Stimulated activated naive CD4-positive, alpha-beta T cell treated with Interleukin-2 at 50 U/mL for 16 hours (primary cell): Measurements from ENCODE around the gene DMGDH.

Experiments
- DNase-seq: peaks from one replicate; lab custom pipeline; 2025; lab: John Stamatoyannopoulos, UW

The DMGDH gene

DNA sequence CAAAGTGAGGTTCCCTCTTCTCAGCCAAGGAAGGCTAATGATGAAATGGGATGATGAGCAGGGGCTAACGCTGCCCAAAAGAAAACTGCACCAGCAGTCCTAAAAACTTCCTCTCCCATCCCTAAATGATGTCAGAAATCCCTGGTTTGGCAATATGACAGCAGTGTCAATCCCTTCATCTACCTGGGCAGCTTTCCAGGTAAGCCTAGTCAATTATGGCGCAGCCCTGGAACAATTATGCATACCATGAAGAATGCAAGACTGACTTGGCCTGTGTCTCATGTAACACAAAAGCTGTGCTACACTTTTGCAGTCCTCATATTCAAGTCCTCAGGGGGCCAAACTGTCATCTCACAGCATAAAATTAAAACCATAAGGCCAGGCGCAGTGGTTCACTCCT is 7.0 kb downstream of the DMGDH start:
- no peak for DNase-seq

- DNase-seq: no peak
Observed at GRCh38 chr5:79059674-79060073, 9.8 kb downstream of the DMGDH start.

DNA sequence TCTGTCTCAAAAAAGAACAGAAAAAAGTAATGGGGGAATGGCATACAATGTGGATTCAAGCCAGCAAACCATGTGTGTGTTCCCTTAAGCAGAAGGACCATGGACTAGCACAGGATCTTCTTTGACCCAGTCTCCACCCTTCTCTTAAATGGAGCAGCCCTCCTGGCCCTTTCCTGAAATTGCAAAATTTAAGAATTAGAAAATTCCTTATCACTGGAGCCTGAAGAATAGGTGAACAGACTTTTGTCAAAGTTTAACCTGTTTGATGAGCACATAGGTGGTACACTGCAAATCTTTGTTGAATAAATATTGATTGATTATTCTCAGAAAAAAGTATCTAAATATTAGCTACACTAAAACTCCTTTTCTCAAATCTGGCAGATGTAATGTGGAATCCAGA is 12.6 kb downstream of the DMGDH start:
- no peak for DNase-seq

- DNase-seq: no peak
Observed at GRCh38 chr5:79055017-79055416, 14.5 kb downstream of the DMGDH start.

DNA sequence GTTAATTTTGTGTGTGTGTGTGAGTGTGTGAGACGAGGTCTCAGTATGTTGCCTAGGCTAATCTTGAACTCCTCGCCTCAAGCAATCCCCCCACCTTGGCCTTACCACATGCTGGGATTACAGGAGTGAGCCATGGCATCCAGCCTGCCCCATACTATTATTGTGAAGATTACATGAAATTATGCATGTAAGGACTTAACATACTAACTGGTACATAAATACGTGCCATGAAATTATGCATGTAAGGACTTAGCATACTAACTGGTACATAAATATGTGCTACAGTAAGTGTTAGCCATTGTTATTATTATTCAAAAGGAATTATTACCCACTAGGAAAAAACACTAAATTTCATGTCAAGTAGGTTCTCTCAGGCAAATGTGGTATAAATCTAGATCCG is 16.2 kb downstream of the DMGDH start:
- DNase-seq: no peak

DNA sequence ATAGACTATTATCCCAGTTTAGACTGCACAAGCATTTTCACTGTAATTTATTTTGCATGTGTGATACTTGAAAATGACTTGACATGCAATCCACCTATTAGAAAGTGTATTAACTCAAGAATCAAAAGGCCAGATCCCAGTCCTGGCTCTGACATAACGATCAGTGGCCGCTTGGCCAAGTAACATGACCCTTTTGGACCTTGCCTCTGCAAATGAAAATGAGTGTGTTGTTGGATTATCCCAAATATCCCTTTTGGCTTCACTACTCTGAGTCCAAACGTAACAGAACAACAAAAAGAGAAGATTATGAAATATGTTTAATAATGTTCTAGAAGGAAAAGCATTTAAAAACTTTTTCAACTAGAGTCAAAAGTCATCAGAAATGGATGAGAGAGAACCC is 19.0 kb downstream of the DMGDH start:
- DNase-seq: no peak

- DNase-seq: no peak
Observed at GRCh38 chr5:79048437-79048836, 21.0 kb downstream of the DMGDH start.

- no peak for DNase-seq
Observed at GRCh38 chr5:79047199-79047598, 22.3 kb downstream of the DMGDH start.

DNA sequence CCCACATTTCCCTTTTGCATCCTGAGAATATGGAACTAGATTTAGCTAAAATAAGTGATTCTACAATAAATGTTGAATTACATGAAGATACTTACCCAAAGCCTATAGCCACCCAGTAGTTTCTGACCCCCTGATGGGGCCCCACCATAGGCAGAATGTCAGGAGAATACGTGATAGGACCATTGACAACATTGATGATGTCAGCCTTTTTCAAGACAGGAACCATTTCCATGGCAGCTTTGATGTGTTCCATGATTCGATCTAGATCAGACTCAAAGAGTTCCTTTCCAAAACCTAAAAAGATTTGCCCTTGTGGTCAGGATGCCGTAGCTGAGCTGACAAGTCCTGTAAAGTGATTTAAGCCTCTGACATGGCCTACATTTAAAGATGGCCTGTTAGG is 27.3 kb downstream of the DMGDH start:
- DNase-seq: no peak

DNA sequence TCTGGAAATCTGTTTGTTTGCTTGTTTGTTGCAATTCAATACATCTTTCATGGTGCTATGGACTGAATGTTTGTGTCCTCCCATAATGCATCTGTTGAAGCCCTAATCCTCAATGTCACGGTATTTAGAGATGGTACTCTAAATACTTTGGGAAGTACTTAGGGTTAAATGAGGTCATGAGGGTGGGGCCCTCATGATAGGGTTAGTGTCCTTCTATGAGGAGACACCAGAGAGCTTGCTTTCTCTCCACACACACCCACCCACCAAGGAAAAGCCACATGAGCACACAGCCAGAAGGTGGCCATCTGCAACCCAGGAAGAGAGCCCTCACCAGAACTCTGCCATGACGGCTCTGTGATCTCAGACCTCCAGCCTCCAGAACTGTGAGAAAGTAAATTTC is 32.7 kb downstream of the DMGDH start:
- DNase-seq: no peak

DNA sequence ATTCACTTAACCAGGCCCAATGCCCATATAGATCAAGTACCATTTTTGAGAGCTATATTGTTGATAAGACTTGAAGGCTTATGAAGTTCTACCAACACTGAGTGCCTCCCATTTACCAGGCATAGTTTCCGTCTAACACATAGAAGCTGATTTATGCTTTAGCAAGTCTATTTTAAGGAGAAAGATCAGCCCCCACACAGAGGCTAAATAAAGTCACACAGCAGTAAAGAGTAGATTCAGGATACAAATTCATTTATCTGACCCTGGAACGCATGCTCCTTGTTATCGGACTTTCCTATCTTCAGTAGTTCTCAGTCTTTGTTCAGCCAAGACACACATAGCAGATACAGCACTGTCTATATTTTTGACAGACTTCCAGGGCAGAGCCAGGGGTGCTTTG is 34.2 kb downstream of the DMGDH start:
- DNase-seq: no peak

DNA sequence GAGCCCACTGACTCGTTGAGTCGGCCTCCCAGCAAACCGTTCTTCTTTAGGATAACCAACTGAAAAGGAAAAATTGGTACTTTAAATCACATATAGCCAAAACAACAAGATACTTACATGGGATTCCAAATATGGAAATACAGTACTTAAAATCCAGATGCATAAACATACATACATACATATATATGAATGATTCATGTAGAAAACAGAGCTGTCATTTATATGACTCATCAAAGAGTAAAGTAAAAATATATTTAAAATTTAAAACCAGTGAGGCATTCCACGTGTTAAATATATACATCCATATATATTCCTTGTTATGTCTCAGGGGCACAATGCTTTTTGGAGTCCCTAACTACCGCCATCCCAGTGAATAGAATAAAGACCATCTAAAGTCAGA is 36.7 kb downstream of the DMGDH start:
- no peak for DNase-seq

DNA sequence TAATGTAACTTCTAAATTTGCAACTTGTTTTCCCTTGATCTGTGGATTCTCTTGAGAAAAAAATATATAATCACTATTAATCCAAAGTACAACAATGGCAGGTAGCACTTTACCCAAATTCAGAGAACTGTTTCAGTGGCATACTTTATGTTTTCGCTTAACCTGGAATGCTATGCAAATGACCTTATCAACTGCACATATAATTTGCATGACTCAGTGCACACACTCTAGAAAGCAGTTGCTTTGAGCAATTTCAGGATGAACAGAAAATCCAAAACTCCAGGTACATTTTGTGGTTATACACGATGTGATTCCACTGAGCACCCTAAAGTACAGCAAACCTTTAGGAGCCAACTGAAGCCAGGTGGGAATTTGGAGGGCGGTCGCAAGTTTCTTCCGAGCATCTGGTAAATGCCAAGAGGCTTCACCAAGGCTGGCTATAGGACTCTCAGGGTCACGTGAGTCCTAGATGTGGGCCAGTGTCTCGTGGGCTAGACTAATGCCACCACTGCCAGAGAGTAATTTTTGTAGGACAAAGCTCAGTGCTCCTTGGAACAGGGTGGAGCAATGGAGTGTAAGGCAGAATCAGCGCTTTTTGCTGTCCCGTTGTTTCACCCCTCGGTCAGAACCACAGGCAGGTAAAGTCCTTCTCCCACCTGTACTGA is 37.3 kb downstream of the DMGDH start:
- DNase-seq: no peak

DNA sequence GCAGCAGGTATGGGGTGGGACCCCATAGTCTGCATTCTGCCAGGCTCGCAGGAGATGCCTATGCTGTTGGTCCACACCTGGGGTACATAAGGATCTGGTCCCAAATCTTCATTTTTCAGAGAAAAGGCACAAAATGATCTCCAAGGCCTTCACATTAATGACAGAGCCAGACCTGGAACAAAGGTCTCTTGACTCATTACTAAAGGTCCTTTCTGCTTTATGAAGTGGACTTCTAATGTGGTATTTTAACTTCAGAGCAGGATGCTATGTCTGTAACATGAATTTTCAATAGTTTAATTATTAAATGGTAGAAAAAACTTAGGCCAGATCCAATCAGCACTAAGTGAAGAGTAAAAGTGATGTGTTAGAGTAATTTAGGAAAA is 38.0 kb downstream of the DMGDH start:
- DNase-seq: no peak

DNA sequence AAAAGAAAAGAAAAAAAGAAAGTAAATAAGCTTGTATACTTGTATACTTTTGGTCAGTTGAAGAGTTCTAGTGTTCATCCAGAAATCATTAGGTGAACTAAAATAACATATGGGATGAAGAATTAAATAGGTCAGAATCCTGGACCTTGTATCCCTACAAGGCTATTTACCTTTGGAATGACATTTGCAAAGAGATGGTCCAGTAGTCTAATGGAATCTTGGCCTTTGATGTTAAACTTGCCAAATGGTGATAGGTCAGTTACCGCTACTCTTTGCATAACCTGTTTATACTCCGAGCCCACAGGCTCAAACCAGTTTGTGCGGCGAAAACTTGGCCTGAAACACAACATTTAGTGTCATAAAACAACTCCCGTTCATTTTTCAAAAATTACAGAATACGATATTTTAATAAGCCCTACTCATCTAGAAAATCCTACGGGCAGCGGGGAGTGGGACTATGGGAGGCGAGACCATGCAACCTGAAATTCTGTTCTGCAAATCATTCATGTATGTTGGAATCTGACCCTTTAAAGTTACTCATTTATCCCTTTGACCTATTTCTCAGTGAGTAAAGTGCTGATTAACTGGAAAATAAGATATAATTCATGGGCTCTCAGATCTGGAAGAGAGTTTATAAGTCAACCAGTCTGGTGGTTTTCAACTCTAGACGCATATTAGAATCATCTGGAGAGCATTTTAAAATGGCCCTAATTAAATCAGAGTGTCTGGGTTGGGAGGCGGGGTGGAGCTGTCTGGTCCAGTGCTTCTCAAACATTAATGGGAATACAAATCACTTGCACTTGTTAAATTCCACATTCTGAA is 38.6 kb downstream of the DMGDH start:
- DNase-seq: no peak

- peak; percentile 25 for DNase-seq
Observed at GRCh38 chr5:79025054-79025472, 44.4 kb downstream of the DMGDH start.

- DNase-seq: no peak
Observed at GRCh38 chr5:79023947-79024346, 45.5 kb downstream of the DMGDH start.

DNA sequence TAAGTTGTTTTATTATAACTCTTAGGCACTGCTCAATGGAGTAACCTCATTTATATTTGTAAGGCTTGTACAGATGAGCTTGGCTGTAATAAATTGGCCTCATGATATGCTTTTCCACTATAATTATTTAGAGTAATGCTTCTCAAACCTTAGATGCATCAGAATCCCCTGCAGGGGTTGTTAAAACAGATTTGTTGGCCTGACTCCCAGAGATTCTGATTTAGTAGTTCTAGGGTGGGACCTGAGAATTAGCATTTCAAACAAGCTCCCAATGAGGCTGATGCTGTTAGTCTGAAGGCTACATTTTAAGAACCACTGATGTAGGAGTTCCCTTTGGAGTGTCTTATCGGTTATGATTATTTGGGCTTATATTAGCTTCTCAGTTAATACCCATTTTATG is 46.1 kb downstream of the DMGDH start:
- DNase-seq: no peak

DNA sequence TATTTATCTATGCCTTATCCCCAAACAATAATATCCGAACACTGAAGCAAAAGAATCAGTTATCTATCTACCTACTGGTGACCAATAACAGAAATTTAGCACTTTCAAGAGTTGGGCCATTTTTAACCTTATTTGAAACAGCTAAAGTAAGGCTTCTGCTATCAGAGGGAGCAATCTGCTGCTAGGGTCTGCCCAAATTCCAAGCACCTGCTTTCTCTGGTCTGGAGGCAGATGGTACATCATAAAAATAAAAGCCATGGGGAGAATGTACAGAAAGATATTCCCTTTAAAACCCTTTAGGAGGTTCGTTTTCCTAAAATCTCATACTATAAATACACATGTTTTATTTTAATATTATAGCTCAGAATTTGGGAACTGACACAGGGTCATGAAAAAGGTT is 46.7 kb downstream of the DMGDH start:
- DNase-seq: no peak

- no peak for DNase-seq
Observed at GRCh38 chr5:79021753-79022152, 47.7 kb downstream of the DMGDH start.

- DNase-seq: peak; percentile 7
Observed at GRCh38 chr5:79020861-79021561, 48.5 kb downstream of the DMGDH start.

- no peak for DNase-seq
Observed at GRCh38 chr5:79014631-79015030, 54.8 kb downstream of the DMGDH start.

DNA sequence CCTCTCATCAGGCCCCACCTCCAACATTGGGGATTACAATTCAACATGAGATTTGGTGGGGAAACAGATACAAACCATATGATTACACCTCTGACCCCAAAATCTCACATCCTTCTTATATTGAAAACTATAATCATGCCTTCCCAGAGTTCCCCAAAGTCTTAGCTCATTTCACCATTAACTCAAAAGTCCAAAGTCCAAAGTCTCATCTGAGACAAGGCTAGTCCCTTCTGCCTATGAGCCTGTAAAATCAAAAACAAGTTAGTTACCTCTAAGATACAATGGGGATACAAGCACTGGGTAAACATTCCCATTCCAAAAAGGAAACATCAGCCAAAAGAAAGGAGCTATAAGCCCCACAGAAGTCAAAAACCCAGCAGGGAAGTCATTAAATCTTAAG is 57.6 kb downstream of the DMGDH start:
- no peak for DNase-seq
